Measurements from ENCODE around the gene IFNG.

The IFNG gene

DNA sequence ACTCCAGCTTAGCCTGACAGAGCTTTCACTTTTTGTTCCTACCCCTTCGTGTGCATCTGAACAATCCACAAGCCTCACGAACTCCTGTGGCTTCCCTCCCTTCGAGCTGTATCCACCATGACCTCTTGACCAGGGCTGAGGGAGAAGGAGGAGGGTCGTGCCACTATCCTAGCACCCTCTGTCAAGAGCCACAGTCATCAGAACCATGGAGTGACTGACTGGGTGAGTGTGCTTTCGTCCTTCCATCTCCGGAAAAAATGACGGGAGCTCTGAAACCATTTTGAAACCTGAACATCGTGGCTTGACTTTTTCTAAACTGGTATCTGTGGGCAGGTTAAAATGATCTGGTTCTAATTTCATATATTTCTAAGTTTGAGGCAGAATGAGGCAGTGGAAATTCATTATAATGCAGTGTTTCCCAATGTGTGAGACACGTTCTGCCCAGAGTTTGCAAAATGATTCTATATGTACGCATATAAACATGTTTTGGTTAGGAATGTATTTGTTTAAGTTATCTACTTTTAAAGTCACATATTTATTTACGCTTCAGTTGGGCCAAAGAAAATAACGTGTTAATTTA lies 39.1 kb upstream of the IFNG start:
- no peak overlapping the region for H3K4me3 ChIP-seq (replicated peaks; ENCODE audit: low read depth, low read length)
- TF ChIP-seq, protein P1, sequence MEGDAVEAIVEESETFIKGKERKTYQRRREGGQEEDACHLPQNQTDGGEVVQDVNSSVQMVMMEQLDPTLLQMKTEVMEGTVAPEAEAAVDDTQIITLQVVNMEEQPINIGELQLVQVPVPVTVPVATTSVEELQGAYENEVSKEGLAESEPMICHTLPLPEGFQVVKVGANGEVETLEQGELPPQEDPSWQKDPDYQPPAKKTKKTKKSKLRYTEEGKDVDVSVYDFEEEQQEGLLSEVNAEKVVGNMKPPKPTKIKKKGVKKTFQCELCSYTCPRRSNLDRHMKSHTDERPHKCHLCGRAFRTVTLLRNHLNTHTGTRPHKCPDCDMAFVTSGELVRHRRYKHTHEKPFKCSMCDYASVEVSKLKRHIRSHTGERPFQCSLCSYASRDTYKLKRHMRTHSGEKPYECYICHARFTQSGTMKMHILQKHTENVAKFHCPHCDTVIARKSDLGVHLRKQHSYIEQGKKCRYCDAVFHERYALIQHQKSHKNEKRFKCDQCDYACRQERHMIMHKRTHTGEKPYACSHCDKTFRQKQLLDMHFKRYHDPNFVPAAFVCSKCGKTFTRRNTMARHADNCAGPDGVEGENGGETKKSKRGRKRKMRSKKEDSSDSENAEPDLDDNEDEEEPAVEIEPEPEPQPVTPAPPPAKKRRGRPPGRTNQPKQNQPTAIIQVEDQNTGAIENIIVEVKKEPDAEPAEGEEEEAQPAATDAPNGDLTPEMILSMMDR (IDR thresholded peaks at IDR 0.05; ENCODE audit: low read depth, low read length, missing control alignments): no peak
- DNase-seq (ENCODE audit: extremely low read depth, low read depth): no peak

DNA sequence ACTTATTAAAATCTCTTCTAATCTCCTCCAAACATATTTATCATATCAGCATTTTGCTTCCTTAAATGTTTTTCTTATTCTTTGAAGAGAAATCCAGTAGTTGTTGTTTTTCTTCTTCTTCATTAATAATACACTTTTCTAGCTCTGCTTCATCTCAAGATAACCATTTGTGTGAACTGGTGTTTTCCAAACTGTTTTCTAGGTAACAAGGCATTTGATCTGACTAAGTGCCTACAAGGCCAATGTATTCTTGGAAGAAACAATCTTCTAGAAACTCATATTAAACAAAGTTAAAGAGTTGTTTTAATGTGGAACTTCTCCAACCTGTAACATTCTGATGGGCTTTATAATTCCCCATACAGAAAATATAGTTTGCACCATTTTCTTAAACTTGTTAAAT lies 30.8 kb upstream of the IFNG start:
- no peak overlapping the region for H3K4me3 ChIP-seq (replicated peaks; ENCODE audit: low read depth, low read length)
- TF ChIP-seq, protein P1 (IDR thresholded peaks at IDR 0.05; ENCODE audit: low read depth, low read length, missing control alignments): no peak

DNA sequence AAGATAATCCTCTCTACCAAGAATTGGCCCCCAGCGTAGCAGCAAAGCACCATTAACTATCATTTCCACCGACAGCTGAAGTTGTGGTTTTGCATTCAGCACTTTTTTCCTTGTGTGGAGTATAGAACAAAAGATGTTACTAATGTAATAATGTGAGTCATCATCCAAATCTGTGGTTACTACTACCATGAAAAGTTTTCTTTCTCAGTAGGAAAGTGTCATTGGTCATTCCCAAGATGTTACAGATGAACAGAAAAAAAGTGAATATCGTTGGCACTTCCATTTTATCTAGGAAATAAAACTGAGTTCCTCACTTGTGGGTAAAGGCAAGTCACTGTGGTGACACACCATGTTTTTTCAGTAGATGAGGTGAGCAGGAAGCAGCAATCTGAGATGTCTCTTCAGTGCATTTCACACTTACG lies 30.3 kb upstream of the IFNG start:
- no peak for DNase-seq (ENCODE audit: extremely low read depth, low read depth)
- TF ChIP-seq, protein P1 (IDR thresholded peaks at IDR 0.05; ENCODE audit: low read depth, low read length, missing control alignments): no peak
- no peak overlapping the region for H3K4me3 ChIP-seq (replicated peaks; ENCODE audit: low read depth, low read length)

More for the DNA sequence above, 30.8 kb upstream of the IFNG start:
- DNase-seq (ENCODE audit: extremely low read depth, low read depth): no peak

DNA sequence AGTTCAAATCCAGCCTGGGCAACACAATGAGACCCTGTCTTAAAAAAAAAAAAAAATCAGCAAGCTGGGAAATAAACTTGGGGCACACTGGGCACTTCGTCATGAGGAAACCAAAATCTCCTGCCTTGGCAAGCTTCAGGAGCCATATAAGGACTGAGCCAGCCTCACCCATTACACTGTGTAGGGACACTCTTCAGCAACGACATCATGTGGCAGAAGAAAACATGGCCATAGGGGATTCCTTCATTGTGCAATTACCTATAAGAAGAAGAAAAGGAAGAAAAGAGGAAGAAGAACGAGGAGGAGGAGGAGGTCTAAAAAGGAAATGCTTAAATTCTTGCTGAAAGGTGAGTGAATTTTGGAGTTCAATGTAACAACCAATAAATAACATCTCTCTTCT lies 26.1 kb upstream of the IFNG start:
- DNase-seq (ENCODE audit: extremely low read depth, low read depth): no peak
- H3K4me3 ChIP-seq (replicated peaks; ENCODE audit: low read depth, low read length): no peak overlapping the region
- TF ChIP-seq, protein P1 (IDR thresholded peaks at IDR 0.05; ENCODE audit: low read depth, low read length, missing control alignments): no peak

DNA sequence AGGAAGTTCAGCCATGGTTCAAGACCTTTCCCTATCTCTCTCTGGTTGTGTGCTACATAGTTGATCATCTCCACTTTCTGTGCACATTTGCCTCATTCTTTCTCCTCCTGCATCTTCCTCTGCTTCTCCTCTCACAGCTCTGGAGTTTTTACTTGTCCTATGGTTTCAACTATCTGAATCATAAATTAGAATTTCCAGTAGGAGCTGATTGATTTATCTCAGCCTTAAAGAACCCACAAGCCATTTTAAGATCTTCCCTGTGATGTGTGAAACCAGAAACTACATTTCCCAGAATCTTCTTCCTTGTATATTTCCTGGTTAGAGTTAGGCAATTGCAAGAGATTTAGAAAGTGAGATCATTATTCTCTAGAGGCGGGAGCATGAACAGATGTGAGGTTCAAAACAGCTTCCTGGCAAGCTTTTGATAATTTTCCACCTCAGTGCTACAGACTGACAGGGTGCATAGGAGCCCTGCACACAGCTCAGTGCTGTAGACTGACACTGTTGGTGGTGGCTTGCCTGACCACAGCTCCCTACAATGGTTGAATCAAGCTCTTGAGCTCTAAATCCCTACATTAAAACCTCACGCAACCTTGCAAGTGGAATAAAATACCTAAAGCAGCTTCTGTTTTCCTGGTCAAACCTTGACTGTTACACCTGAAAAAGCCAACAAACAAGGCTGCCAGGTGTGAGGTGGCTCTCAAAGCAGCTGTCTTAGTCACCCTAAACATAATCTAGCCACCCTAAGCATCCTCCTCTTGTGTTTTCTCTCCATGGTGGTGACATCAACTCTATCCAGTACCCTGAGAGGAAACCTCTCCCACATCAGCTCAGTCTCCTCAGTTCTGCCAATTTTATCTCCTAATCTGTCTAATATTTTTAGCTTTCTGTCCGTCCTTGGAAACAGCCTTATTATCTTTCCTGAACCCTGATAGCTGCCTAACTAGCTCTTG lies 21.5 kb upstream of the IFNG start:
- no peak for DNase-seq (ENCODE audit: extremely low read depth, low read depth)
- H3K4me3 ChIP-seq (replicated peaks; ENCODE audit: low read depth, low read length): no peak overlapping the region
- TF ChIP-seq, protein P1 (IDR thresholded peaks at IDR 0.05; ENCODE audit: low read depth, low read length, missing control alignments): no peak

DNA sequence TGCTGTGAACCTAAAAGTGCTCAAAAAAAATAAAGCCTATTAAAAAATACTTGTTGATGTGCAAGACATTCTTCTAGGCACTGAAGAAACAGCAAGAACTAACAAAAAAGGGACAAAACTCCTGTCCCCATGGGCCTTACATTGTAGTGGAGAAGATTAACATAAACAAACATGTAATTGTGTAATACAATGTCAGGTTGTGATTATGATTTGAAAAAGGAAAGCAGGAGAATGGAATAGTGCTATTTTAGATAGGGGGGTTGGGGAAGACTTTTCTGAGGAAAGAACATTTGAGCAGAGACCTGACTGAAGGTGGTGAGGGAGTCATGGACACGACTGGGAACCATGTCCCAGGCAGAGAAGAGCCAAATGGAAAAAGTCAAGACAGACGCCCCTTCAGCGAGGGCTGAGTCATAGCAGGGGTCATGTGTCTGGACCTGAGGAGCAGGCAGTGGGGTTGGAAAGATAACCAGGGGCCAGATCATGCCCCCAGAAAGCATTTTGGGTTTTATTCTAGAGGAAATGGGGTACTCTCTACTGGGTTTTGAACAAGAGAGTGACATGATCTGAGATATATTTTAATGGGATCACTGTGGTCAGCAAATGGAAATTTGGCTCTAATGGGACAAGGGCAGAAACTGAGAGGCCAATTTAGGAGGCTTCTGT lies 19.4 kb upstream of the IFNG start:
- TF ChIP-seq, protein P1 (IDR thresholded peaks at IDR 0.05; ENCODE audit: low read depth, low read length, missing control alignments): no peak
- H3K4me3 ChIP-seq (replicated peaks; ENCODE audit: low read depth, low read length): no peak overlapping the region
- DNase-seq (ENCODE audit: extremely low read depth, low read depth): no peak

All from HFF-Myc (cell line).